H1 (cell line): ENCODE measurements around the gene ELOVL2. TPM values are rescaled to one million over a fixed set of nuclear protein-coding genes. Genes with fewer than 3 reads are reported as not detected.

Experiments used
- CTCF ChIA-PET: fragments of 300-600 bp; sonication (Branson Sonifier 250); formaldehyde crosslinking; loops from one replicate; lab custom pipeline; 2021; ENCODE audit not compliant: partially characterized antibody; lab: Charles Lee
- POLR2A ChIA-PET: fragments of 300-600 bp; sonication (Branson Sonifier 250); formaldehyde crosslinking; loops from one replicate; lab custom pipeline; 2021; ENCODE audit warnings: inconsistent platforms; ENCODE audit not compliant: partially characterized antibody; lab: Charles Lee
- DNase-seq, 2 experiments: peaks; one replicate each; pipeline versions ENCODE4 v3.0.0 to v3.0.0-alpha.2; 2010 to 2022; ENCODE audit warnings: low spot score in 2 of 2, low read depth in 1 of 2, mixed read lengths in 1 of 2
- FAIRE-seq: peaks from 2 replicates; lab custom pipeline; 2011; peaks lifted over from hg19 to GRCh38; lab: Jason Lieb, UNC
- H2AFZ ChIP-seq: 2 replicates; pipeline ENCODE4 v1.8.1; 2012; ENCODE audit warnings: low read length, inconsistent platforms
- H2AK5ac ChIP-seq: 2 replicates; pipeline ENCODE4 v1.6.1; 2013; ENCODE audit warnings: low read depth, low read length
- H2BK120ac ChIP-seq: replicated peaks from 2 replicates; pipeline ENCODE3; 2013; ENCODE audit warnings: low read depth, low read length, inconsistent platforms
- H2BK12ac ChIP-seq: 2 replicates; pipeline ENCODE4 v1.6.1; 2013; ENCODE audit warnings: low read depth, low read length
- H2BK15ac ChIP-seq: 2 replicates; pipeline ENCODE4 v1.6.1; 2013; ENCODE audit warnings: low read length
- H2BK20ac ChIP-seq: 2 replicates; pipeline ENCODE4 v1.6.1; 2013; ENCODE audit warnings: low read length
- H2BK5ac ChIP-seq: 2 replicates; pipeline ENCODE4 v1.6.1; 2013; ENCODE audit warnings: low read depth, low read length
- H3K14ac ChIP-seq: 2 replicates; pipeline ENCODE4 v1.6.1; 2013; ENCODE audit warnings: inconsistent platforms; ENCODE audit not compliant: insufficient read length
- H3K18ac ChIP-seq: 2 replicates; pipeline ENCODE4 v1.6.1; 2013; ENCODE audit warnings: low read length; ENCODE audit errors: extremely low read depth
- H3K23ac ChIP-seq: 2 replicates; pipeline ENCODE4 v1.6.1; 2013; ENCODE audit warnings: inconsistent platforms; ENCODE audit not compliant: insufficient read length
- H3K23me2 ChIP-seq: 2 replicates; pipeline ENCODE4 v1.6.1; 2013; ENCODE audit warnings: low read depth, low read length
- H3K27ac ChIP-seq: 2 replicates; pipeline ENCODE4 v1.6.1; 2011; ENCODE audit warnings: low read depth, low read length, inconsistent platforms
- H3K27me3 ChIP-seq, 4 experiments: replicated peaks in 1 of 4; 1 replicate in 1 of 4; 2 replicates in 3 of 4; pipeline versions ENCODE4 v1.6.1 to v1.8.1; 2011 to 2013; ENCODE audit warnings: low read length in 3 of 4, mild to moderate bottlenecking in 3 of 4, inconsistent platforms in 2 of 4, mixed read lengths in 2 of 4, moderate library complexity in 1 of 4; ENCODE audit not compliant: control insufficient read depth in 3 of 4, insufficient read depth in 3 of 4; ENCODE audit errors: extremely low read depth in 1 of 4
- H3K36me3 ChIP-seq, 4 experiments: 2 replicates each; pipeline versions ENCODE4 v1.6.1 to v1.8.1; 2011 to 2013; ENCODE audit warnings: mild to moderate bottlenecking in 4 of 4, low read length in 3 of 4, moderate library complexity in 2 of 4, control low read depth in 1 of 4, inconsistent platforms in 1 of 4; ENCODE audit not compliant: insufficient read depth in 4 of 4, control insufficient read depth in 2 of 4
- H3K4ac ChIP-seq: replicated peaks from 2 replicates; pipeline ENCODE3; 2013; ENCODE audit warnings: low read length, low read depth, mixed read lengths, inconsistent platforms; ENCODE audit not compliant: insufficient read length
- H3K4me1 ChIP-seq, 4 experiments: replicated peaks in 1 of 4; 1 replicate in 1 of 4; 2 replicates in 3 of 4; pipeline versions ENCODE4 v1.6.1 to v1.8.1; 2011 to 2013; ENCODE audit warnings: low read length in 3 of 4, inconsistent platforms in 2 of 4, mixed read lengths in 1 of 4; ENCODE audit not compliant: insufficient read depth in 4 of 4, control insufficient read depth in 3 of 4
- H3K4me2 ChIP-seq, 2 experiments: 2 replicates each; pipeline versions ENCODE4 v1.6.1 to v1.8.1; 2011 to 2013; ENCODE audit warnings: low read depth in 2 of 2, low read length in 2 of 2, control low read depth in 1 of 2, inconsistent platforms in 1 of 2, mild to moderate bottlenecking in 1 of 2; ENCODE audit not compliant: insufficient read depth in 1 of 2
- H3K4me3 ChIP-seq, 4 experiments: fragments of 200-600, 300-600 bp in 1 of 4; sonication (generic), shearing (Covaris generic), sonication (Bioruptor Twin) in 1 of 4; 2 replicates each; pipeline versions ENCODE4 v1.5.1 to v1.8.1; 2011 to 2016; ENCODE audit warnings: low read length in 4 of 4, low read depth in 3 of 4, control low read depth in 2 of 4, inconsistent platforms in 2 of 4, mild to moderate bottlenecking in 2 of 4, mixed read lengths in 1 of 4, moderate library complexity in 1 of 4; ENCODE audit not compliant: insufficient read depth in 2 of 4; ENCODE audit errors: extremely low read depth in 1 of 4
- H3K56ac ChIP-seq: replicated peaks from 2 replicates; pipeline ENCODE3; 2013; ENCODE audit warnings: low read depth, mild to moderate bottlenecking, mixed read lengths, low read length, inconsistent platforms; ENCODE audit not compliant: insufficient read length
- H3K79me1 ChIP-seq: 2 replicates; pipeline ENCODE4 v1.6.1; 2013; ENCODE audit warnings: low read depth, low read length, control low read depth
- H3K79me2 ChIP-seq, 2 experiments: 2 replicates each; pipeline versions ENCODE4 v1.6.1 to v1.8.1; 2012 to 2013; ENCODE audit warnings: low read length in 2 of 2, mild to moderate bottlenecking in 2 of 2, inconsistent platforms in 1 of 2; ENCODE audit not compliant: insufficient read depth in 2 of 2, control insufficient read depth in 1 of 2
- H3K9ac ChIP-seq, 4 experiments: replicated peaks in 1 of 4; 1 replicate in 1 of 4; 2 replicates in 3 of 4; pipeline versions ENCODE4 v1.6.1 to v1.8.1; 2011 to 2013; ENCODE audit warnings: low read depth in 3 of 4, low read length in 3 of 4, control low read depth in 2 of 4, mild to moderate bottlenecking in 2 of 4, moderate library complexity in 2 of 4, inconsistent platforms in 1 of 4; ENCODE audit errors: extremely low read depth in 1 of 4
- H3K9me3 ChIP-seq, 2 experiments: 2 replicates each; pipeline versions ENCODE4 v1.6.1 to v1.8.1; 2012 to 2013; ENCODE audit warnings: mild to moderate bottlenecking in 2 of 2, moderate library complexity in 2 of 2, control low read depth in 1 of 2, inconsistent platforms in 1 of 2, low read depth in 1 of 2, low read length in 1 of 2, mixed read lengths in 1 of 2; ENCODE audit not compliant: insufficient read depth in 2 of 2
- H4K20me1 ChIP-seq, 2 experiments: replicated peaks in 1 of 2; 2 replicates each; pipeline versions ENCODE3 to v1.8.1; 2011 to 2013; ENCODE audit warnings: inconsistent platforms in 2 of 2, low read length in 2 of 2, mild to moderate bottlenecking in 1 of 2; ENCODE audit not compliant: insufficient read depth in 2 of 2, control insufficient read depth in 1 of 2
- H4K5ac ChIP-seq: 2 replicates; pipeline ENCODE4 v1.6.1; 2013; ENCODE audit warnings: low read length, low read depth, mixed read lengths, inconsistent platforms; ENCODE audit not compliant: insufficient read length
- H4K8ac ChIP-seq: 2 replicates; pipeline ENCODE4 v1.8.0; 2013; ENCODE audit warnings: mild to moderate bottlenecking, moderate library complexity, low read length, inconsistent platforms; ENCODE audit not compliant: insufficient read depth; ENCODE audit errors: extremely low read depth
- H4K91ac ChIP-seq: replicated peaks from 2 replicates; pipeline ENCODE3; 2013; ENCODE audit warnings: low read length, mixed read lengths, inconsistent platforms; ENCODE audit not compliant: insufficient read length
- GABPA ChIP-seq: IDR thresholded peaks from 2 replicates; pipeline ENCODE4 v1.6.1; 2011; ENCODE audit warnings: mild to moderate bottlenecking, low read length, moderate library complexity, borderline replicate concordance; ENCODE audit not compliant: insufficient read depth
- HDAC2 ChIP-seq, 2 experiments: fragments of 300-600 bp in 1 of 2; sonication (generic) in 1 of 2; IDR thresholded peaks; 2 replicates each; pipeline ENCODE4 v1.6.1; 2011 to 2012; ENCODE audit warnings: low read depth in 2 of 2, low read length in 2 of 2, mild to moderate bottlenecking in 2 of 2, moderate library complexity in 2 of 2, borderline replicate concordance in 1 of 2, inconsistent platforms in 1 of 2
- POU5F1 ChIP-seq: IDR thresholded peaks from 2 replicates; pipeline ENCODE4 v1.6.1; 2011; ENCODE audit warnings: low read depth, mild to moderate bottlenecking, low read length, moderate library complexity
- RXRA ChIP-seq: IDR thresholded peaks from 2 replicates; pipeline ENCODE4 v1.6.1; 2011; ENCODE audit warnings: low read depth, mild to moderate bottlenecking, low read length, moderate library complexity; ENCODE audit not compliant: insufficient read depth
- SIN3A ChIP-seq, 2 experiments: IDR thresholded peaks in 1 of 2; conservative IDR thresholded peaks in 1 of 2; 2 replicates each; pipeline ENCODE4 v1.6.1; 2011 to 2012; ENCODE audit warnings: low read length in 2 of 2, improper control_type of control experiment in 1 of 2, low read depth in 1 of 2, mild to moderate bottlenecking in 1 of 2
- SIRT6 ChIP-seq: IDR thresholded peaks from one replicate; pipeline ENCODE4 v1.7.1; 2012; ENCODE audit warnings: low read length, inconsistent platforms
- SUZ12 ChIP-seq: fragments of 200-600 bp; sonication (generic); IDR thresholded peaks from 2 replicates; pipeline ENCODE4 v1.6.1; 2012; ENCODE audit warnings: mild to moderate bottlenecking, inconsistent platforms, low read length, moderate library complexity, mixed read lengths
- TAF7 ChIP-seq: optimal IDR thresholded peaks from 2 replicates; pipeline ENCODE3; 2011; ENCODE audit warnings: low read depth, mild to moderate bottlenecking, inconsistent platforms, low read length, moderate library complexity, borderline replicate concordance
- YY1 ChIP-seq: IDR thresholded peaks from 2 replicates; pipeline ENCODE4 v1.6.1; 2011; ENCODE audit warnings: low read depth, mild to moderate bottlenecking, low read length
- WGBS, 2 experiments: shearing (Covaris generic) in 1 of 2; methylation state at CpG; one replicate each; pipeline versions ENCODE4 v1.1.6 to v1.1.7; 2013 to 2015; ENCODE audit warnings: low lambda C conversion rate in 2 of 2, mixed read lengths in 2 of 2, inconsistent platforms in 1 of 2, low coverage in 1 of 2, missing lambda C conversion rate in 1 of 2; ENCODE audit not compliant: insufficient replicate concordance in 2 of 2, insufficient coverage in 1 of 2, insufficient read length in 1 of 2; ENCODE audit errors: extremely low coverage in 1 of 2, missing lambda C conversion rate in 1 of 2; 5-methylcytosine and 5-hydroxymethylcytosine counted together
- polyA plus RNA-seq, 7 experiments: library from polyadenylated mRNA; depleted of rRNA in 3 of 7; stranded (reverse) in 5 of 7; unstranded in 2 of 7; fragments of >200 nt in 5 of 7; fragments of 200-250 nt in 2 of 7; gene quantifications; 1 replicate in 5 of 7; 2 replicates in 1 of 7; 4 replicates in 1 of 7; pipeline versions ENCODE4 v1.2.1 to v1.2.3, GENCODE V29; 2011 to 2013; ENCODE audit warnings: missing spikeins in 2 of 7, mixed read lengths in 2 of 7
- total RNA-seq: library from RNA; stranded (reverse); fragmentation: NEBNext Ultra II Directional; extraction: Animal tissue kit (Norgen Biotek cat#: 25700); gene quantifications from 2 replicates; pipeline ENCODE4 v1.2.1, GENCODE V29; 2021

The ELOVL2 gene
- total and polyA plus RNA-seq, 2 of the 8 experiments (the other 6 are each of a cell fraction or from before 2014, with no cell fraction given): 0.42 to 0.89 TPM

- H4K91ac ChIP-seq: no peak overlapping the region
- H3K36me3 ChIP-seq: no peaks in the 10 kb centered on the region
- no peak overlapping the region for H3K27ac ChIP-seq
- no peak overlapping the region for H2BK20ac ChIP-seq
- DNase-seq: no peak
- no peak overlapping the region for H2BK12ac ChIP-seq
- no peak overlapping the region for H4K5ac ChIP-seq
- H3K4ac ChIP-seq: no peak overlapping the region
- H3K27me3 ChIP-seq: no peaks in the 10 kb centered on the region
- H4K20me1 ChIP-seq: no peaks in the 10 kb centered on the region
- no peaks in the 10 kb centered on the region for H3K9me3 ChIP-seq
- no peak overlapping the region for H2BK15ac ChIP-seq
- no peak overlapping the region for H3K23ac ChIP-seq
- H4K8ac ChIP-seq: no peak overlapping the region
- H3K4me1 ChIP-seq: peaks cover 0 to 11% (median 2%) of the 10 kb centered on the region in 4 experiments; a peak in 4 of 7 replicates
- H3K4me3 ChIP-seq: no peak overlapping the region
- H2AK5ac ChIP-seq: no peak overlapping the region
- H2BK120ac ChIP-seq: no peak overlapping the region
- no peak overlapping the region for H2BK5ac ChIP-seq
- H3K9ac ChIP-seq: no peak overlapping the region
- H3K79me2 ChIP-seq: no peaks in the 10 kb centered on the region
- H3K23me2 ChIP-seq: 0 out of 2 replicates have a peak, but pooled peaks cover 2% of the 10 kb centered on the region
- CTCF ChIA-PET: interaction anchor here (0.6 kb wide), 2 partner anchors 40 to 1949 kb away, joined by 3 to 8 read pairs; no protein-coding TSS in a partner anchor
- no peak overlapping the region for H3K4me2 ChIP-seq
- H3K56ac ChIP-seq: no peak overlapping the region
- POLR2A ChIA-PET: interaction anchor here (0.6 kb wide), 1 partner anchor 15 kb away, joined by 4 read pairs; no protein-coding TSS in a partner anchor
- no peaks in the 10 kb centered on the region for H3K79me1 ChIP-seq
- 92% methylated on average over 6 of the region's 8 CpGs; no CpG with 5 or more reads in 1 of the 2 experiments for WGBS, 2 experiments
- no peak overlapping the region for H3K14ac ChIP-seq
- no peak overlapping the region for H2AFZ ChIP-seq
- no peak overlapping the region for H3K18ac ChIP-seq
- FAIRE-seq: no peak
- TF ChIP-seq YY1 (no peak), RXRA (no peak), SIRT6 (no peak), SUZ12 (no peak), TAF7 (no peak), HDAC2 (IDR thresholded peaks at IDR 0.05; ENCODE audit: borderline replicate concordance in 1 of 2, low read depth in 2 of 2, low read length in 2 of 2) (no peak), POU5F1 (no peak), GABPA (no peak), SIN3A (conservative IDR thresholded peaks at IDR 0.05 in 1 of 2, IDR thresholded peaks at IDR 0.05 in 1 of 2; ENCODE audit: low read depth in 1 of 2, low read length in 2 of 2) (no peak)
Observed at GRCh38 chr6:10993896-10994295, 50.2 kb downstream of the ELOVL2 start.
